ENCODE data around the gene PYGO2.

PYGO2 gene

DNA sequence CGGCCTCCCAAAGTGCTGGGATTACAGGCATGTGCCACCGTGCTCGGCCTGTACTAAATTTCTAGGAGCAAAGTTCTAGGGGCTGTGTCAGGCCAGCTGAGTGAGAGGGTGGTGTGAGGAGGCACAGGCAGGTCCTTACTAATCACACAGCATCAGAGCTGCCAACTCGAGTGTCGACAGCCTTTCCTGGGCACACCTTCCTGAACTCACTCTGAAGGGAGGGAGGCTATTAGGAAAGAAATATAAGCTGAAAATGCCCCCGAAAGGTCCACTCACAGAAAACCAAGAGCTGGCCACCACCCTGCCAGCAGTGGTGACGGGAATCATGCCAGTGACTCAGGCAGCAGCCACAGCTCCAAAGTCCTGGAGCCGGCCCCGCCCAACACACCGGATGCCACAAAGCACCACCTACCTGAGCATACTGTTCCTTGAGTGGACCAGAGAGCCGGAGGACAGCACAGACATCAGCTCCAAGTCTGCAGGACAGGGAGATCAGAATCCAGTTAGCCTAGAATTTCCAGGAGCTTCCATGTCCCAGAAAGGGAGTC is 29.6 kb downstream of the PYGO2 start:
- Histone ChIP-seq H3K4me3 (ENCODE audit: low read depth, low read length) (no peak overlapping the region), H3K27me3 (no peaks in the 10 kb centered on the region), H3K9me3 (no peaks in the 10 kb centered on the region), H3K36me3 (no peaks in the 10 kb centered on the region; the same call in 1 of the 2 replicates), H3K4me1 (no peaks in the 10 kb centered on the region; the same call in 1 of the 2 replicates)
- TF ChIP-seq CTCF (IDR thresholded peaks at IDR 0.05; ENCODE audit: low read depth, low read length) = no peak
- no peak for DNase-seq

DNA sequence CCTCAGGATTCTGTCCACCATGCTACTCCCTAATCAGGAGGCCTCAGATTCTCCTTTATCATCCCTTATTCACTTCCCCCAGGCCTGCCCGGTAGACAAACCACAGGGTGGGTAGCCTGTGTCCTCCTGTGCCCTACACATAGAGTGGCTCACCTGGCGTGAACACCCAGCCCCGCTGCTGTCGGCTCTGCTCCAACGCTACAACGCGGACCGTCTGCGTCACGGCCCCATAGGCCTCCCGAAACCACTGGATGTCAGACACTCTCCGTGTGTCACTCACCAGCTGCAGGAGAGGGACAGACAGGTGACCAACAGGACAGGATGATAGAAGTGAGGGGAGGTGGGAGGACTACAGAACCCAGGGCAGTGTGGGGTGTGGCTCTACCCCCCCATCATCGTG is 35.4 kb downstream of the PYGO2 start:
- Histone ChIP-seq H3K36me3 (no peaks in the 10 kb centered on the region; the same call in none of the 2 replicates), H3K4me1 (no peaks in the 10 kb centered on the region), H3K4me3 (ENCODE audit: low read depth, low read length) (no peak overlapping the region), H3K27me3 (no peaks in the 10 kb centered on the region), H3K9me3 (no peaks in the 10 kb centered on the region)
- DNase-seq = no peak
- TF ChIP-seq CTCF (IDR thresholded peaks at IDR 0.05; ENCODE audit: low read depth, low read length) = no peak

DNA sequence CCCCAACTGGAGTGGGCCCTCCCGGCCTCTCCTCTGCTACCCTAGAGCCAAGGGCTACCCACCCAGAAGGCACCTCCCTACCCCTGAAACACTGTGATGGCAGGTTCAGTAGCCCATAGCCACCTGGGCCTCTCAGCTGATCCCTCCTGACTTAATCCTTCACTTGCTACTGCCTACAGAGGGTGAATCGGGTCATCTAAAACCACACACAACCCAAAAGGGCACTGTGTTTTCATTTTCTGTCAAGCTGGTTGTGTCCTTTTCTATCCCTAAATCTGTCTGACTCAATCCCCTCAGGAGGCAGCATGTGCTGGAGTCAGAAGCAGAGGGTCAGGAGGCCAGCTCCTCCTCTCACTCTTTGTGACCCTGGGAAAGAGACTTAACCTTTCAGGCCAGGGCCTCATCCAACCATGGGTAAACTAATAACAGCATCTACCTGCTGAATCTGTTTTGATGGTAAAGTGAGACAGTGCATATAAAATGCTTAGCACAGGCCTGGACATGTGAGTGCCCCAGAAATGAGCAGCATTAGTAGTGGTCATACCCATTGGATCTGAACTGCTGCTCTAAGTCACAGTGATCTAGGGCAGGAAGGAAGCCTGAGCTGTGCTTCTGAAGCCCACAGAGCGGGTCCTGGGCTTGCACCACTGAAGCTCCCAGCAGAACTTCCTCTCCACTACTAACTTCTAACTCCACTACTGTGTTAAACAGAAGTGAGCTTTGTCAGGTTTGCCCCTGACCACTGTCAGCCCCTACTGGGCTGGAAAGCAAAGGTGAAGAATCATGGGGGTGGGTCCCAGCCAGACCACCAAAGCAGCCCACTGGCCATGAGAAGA is 36.0 kb downstream of the PYGO2 start:
- no peak for DNase-seq
- Histone ChIP-seq H3K4me1 (no peaks in the 10 kb centered on the region), H3K36me3 (no peaks in the 10 kb centered on the region; the same call in none of the 2 replicates), H3K27me3 (no peaks in the 10 kb centered on the region), H3K9me3 (no peaks in the 10 kb centered on the region), H3K4me3 (ENCODE audit: low read depth, low read length) (no peak overlapping the region)
- TF ChIP-seq CTCF (IDR thresholded peaks at IDR 0.05; ENCODE audit: low read depth, low read length) = no peak

GRCh38 chr1:154923695-154924094 is 37.9 kb downstream of the PYGO2 start:
- TF ChIP-seq CTCF (IDR thresholded peaks at IDR 0.05; ENCODE audit: low read depth, low read length) = no peak
- DNase-seq = no peak
- Histone ChIP-seq H3K27me3 (no peaks in the 10 kb centered on the region), H3K4me1 (no peaks in the 10 kb centered on the region), H3K9me3 (no peaks in the 10 kb centered on the region), H3K4me3 (ENCODE audit: low read depth, low read length) (no peak overlapping the region), H3K36me3 (no peaks in the 10 kb centered on the region; the same call in none of the 2 replicates)

DNA sequence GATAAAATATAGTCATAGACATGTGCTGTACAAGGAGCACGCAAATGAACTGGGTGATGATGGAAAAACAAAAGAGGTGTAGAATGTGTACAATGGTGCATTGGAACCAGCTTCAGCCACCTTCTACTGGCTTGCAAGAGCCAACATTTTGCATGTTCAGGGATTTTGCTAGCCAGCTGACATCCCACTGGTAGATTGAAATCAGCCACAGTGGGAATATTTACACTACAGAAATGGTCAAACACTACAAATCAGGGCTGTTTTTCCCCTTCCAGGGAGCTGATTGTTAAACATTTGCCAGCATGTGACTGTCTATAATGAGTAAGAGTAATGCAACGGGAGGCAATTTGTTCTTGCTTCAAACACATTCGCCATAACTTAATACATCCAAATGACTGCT is 48.3 kb downstream of the PYGO2 start:
- no peak for DNase-seq

More for the DNA sequence above, 48.3 kb downstream of the PYGO2 start:
- Histone ChIP-seq H3K4me1 (no peaks in the 10 kb centered on the region), H3K36me3 (no peaks in the 10 kb centered on the region), H3K9me3 (no peaks in the 10 kb centered on the region), H3K4me3 (ENCODE audit: low read depth, low read length) (no peak overlapping the region), H3K27me3 (no peaks in the 10 kb centered on the region)
- no peak for TF ChIP-seq CTCF (IDR thresholded peaks at IDR 0.05; ENCODE audit: low read depth, low read length)
